Measurements from ENCODE around the gene EDIL3. TPM values are rescaled to one million over a fixed set of nuclear protein-coding genes. Genes with fewer than 3 reads are reported as not detected.

The EDIL3 gene
- total RNA-seq, 2 experiments from 2014 or later: not detected

DNA sequence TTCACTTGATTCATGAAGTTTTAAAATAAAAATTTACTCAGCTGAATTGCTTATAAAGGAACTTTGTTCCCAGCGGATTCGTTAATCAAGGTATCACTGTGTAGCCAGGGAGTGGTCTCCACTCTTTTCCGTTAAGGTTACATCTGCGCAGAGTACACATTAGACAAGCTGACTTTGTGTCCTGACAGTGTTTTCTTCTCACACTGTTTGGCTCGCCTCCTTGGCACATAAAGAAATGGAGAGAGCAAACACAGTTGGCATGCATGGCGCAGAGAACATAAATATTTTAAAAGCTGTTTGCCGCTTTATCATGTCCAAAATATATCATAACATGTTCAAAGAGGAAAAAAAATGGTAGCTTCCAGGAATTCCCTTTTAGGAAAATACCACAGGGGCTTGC lies 153.2 kb downstream of the EDIL3 start:
- H3K79me2 ChIP-seq (ENCODE audit: insufficient read depth, low read depth, low read length): no peaks in the 10 kb centered on the region
- H3K4me2 ChIP-seq (ENCODE audit: low read length): no peak overlapping the region
- POLR2A ChIA-PET: no interaction called here
- intact Hi-C loops (cut with micrococcal nuclease; ENCODE audit: unreplicated experiment): no loop called here
- BruUV-seq (replicated peaks): no TSS peak
- no peaks in the 10 kb centered on the region for H4K20me1 ChIP-seq (ENCODE audit: insufficient read depth, low read length)
- CTCF ChIA-PET (ENCODE audit: unreplicated experiment): no interaction called here
- DNase-seq (ENCODE audit: low spot score): no peak
- no peaks in the 10 kb centered on the region for H3K9me3 ChIP-seq (ENCODE audit: low read length)
- no peaks in the 10 kb centered on the region for H3K36me3 ChIP-seq (ENCODE audit: insufficient read depth, low read length)
- TF ChIP-seq CTCF (conservative IDR thresholded peaks at IDR 0.05; ENCODE audit: low read length) (no peak), EZH2phosphoT487 (IDR thresholded peaks at IDR 0.05; ENCODE audit: borderline replicate concordance, low read depth, low read length) (no peak)
- H2AFZ ChIP-seq (ENCODE audit: low read length): no peak overlapping the region
- H3K27ac ChIP-seq (ENCODE audit: low read depth, low read length, poor library complexity, severe bottlenecking): no peak overlapping the region
- no peaks in the 10 kb centered on the region; the same call in 1 of the 2 replicates for H3K9me2 ChIP-seq (ENCODE audit: insufficient read depth, low read length)
- no peaks in the 10 kb centered on the region for H3K4me1 ChIP-seq (ENCODE audit: insufficient read depth, low read length, poor library complexity, severe bottlenecking)
- no peak overlapping the region for H3K4me3 ChIP-seq (ENCODE audit: low read depth, low read length, poor library complexity, severe bottlenecking)

DNA sequence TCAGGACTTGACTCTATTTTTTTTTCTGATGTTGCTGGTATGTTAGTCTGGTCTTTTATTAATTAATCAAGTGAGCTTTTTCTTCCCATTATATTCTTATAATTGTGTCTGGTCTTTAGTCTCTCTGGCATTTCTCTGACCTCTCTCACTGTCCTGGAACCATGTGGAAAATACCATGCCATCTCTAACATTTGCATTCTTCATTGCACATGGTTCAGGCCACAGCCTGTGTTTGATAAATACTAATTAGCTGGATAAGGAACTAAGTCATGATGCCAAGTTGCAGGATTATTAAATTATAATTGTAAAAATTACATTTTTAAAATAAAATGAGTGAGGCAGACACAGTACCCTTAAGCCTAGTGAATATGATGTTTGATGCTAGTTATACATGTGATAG lies 155.6 kb downstream of the EDIL3 start:
- BruUV-seq (replicated peaks): no TSS peak
- CTCF ChIA-PET (ENCODE audit: unreplicated experiment): no interaction called here
- intact Hi-C loops (cut with micrococcal nuclease; ENCODE audit: unreplicated experiment): no loop called here
- Histone ChIP-seq H3K36me3 (ENCODE audit: insufficient read depth, low read length) (no peaks in the 10 kb centered on the region), H3K79me2 (ENCODE audit: insufficient read depth, low read depth, low read length) (no peaks in the 10 kb centered on the region), H3K27ac (ENCODE audit: low read depth, low read length, poor library complexity, severe bottlenecking) (no peak overlapping the region), H3K9me3 (ENCODE audit: low read length) (no peaks in the 10 kb centered on the region), H3K4me1 (ENCODE audit: insufficient read depth, low read length, poor library complexity, severe bottlenecking) (no peaks in the 10 kb centered on the region), H3K4me2 (ENCODE audit: low read length) (no peak overlapping the region), H3K9me2 (ENCODE audit: insufficient read depth, low read length) (no peaks in the 10 kb centered on the region; the same call in 1 of the 2 replicates), H3K4me3 (ENCODE audit: low read depth, low read length, poor library complexity, severe bottlenecking) (no peak overlapping the region), H2AFZ (ENCODE audit: low read length) (no peak overlapping the region), H4K20me1 (ENCODE audit: insufficient read depth, low read length) (no peaks in the 10 kb centered on the region)
- TF ChIP-seq EZH2phosphoT487 (IDR thresholded peaks at IDR 0.05; ENCODE audit: borderline replicate concordance, low read depth, low read length) (no peak), CTCF (conservative IDR thresholded peaks at IDR 0.05; ENCODE audit: low read length) (no peak)
- POLR2A ChIA-PET: no interaction called here
- DNase-seq (ENCODE audit: low spot score): no peak

DNA sequence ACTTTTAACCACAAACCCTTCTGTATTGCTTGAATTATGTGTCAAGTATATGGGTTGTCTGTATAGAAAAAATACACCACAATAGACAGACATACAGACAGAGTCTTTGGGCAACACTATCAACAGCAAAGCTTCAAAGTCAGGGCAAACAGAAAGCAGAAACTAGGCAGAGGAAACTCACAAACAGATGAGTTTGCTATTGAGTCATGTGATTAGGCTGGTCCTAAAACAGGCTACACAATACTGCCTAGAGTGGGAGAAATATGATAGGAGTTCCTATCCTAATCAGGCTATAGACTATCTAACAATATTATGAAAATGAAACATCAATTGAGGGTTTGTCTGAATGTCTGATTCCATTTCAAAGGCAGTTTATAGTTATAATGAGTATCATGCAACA lies 156.4 kb downstream of the EDIL3 start:
- Histone ChIP-seq H3K79me2 (ENCODE audit: insufficient read depth, low read depth, low read length) (no peaks in the 10 kb centered on the region), H3K36me3 (ENCODE audit: insufficient read depth, low read length) (no peaks in the 10 kb centered on the region), H3K9me2 (ENCODE audit: insufficient read depth, low read length) (no peaks in the 10 kb centered on the region; the same call in 1 of the 2 replicates), H3K4me1 (ENCODE audit: insufficient read depth, low read length, poor library complexity, severe bottlenecking) (no peaks in the 10 kb centered on the region), H3K4me2 (ENCODE audit: low read length) (no peak overlapping the region), H3K4me3 (ENCODE audit: low read depth, low read length, poor library complexity, severe bottlenecking) (no peak overlapping the region), H2AFZ (ENCODE audit: low read length) (no peak overlapping the region), H3K27ac (ENCODE audit: low read depth, low read length, poor library complexity, severe bottlenecking) (no peak overlapping the region), H3K9me3 (ENCODE audit: low read length) (no peaks in the 10 kb centered on the region), H4K20me1 (ENCODE audit: insufficient read depth, low read length) (no peaks in the 10 kb centered on the region)
- ChIA-PET POLR2A (interaction anchor here (0.5 kb wide), 1 partner anchor 1598 kb away, joined by 3 read pairs; no protein-coding TSS in a partner anchor), CTCF (ENCODE audit: unreplicated experiment) (no interaction called here)
- no peak for DNase-seq (ENCODE audit: low spot score)
- no TSS peak for BruUV-seq (replicated peaks)
- intact Hi-C loops (cut with micrococcal nuclease; ENCODE audit: unreplicated experiment): no loop called here
- TF ChIP-seq CTCF (conservative IDR thresholded peaks at IDR 0.05; ENCODE audit: low read length): no peak
- TF ChIP-seq EZH2phosphoT487 (IDR thresholded peaks at IDR 0.05; ENCODE audit: borderline replicate concordance, low read depth, low read length): no peak
